ENCODE data around the gene ETDC. TPM values are rescaled to one million over a fixed set of nuclear protein-coding genes. Genes with fewer than 3 reads are reported as not detected.

The ETDC gene
- total RNA-seq, 1 experiment from 2014 or later = not detected

- in situ Hi-C loops (cut with HindIII; ENCODE audit: low pct_unique_long_range_greater_than_20kb, low sequenced_read_pairs) = no loop called here
- no peak overlapping the region for H3K27ac ChIP-seq (ENCODE audit: low read length)
- TF ChIP-seq REST (IDR thresholded peaks at IDR 0.05; ENCODE audit: insufficient read depth in 1 of 2, low read depth in 2 of 2, low read length in 1 of 2) = no peak
- TF ChIP-seq CTCF (IDR thresholded peaks at IDR 0.05) = no peak
- TF ChIP-seq TCF7L2 (IDR thresholded peaks at IDR 0.05; ENCODE audit: low read depth, low read length) = no peak
- TF ChIP-seq POLR2AphosphoS5 (IDR thresholded peaks at IDR 0.05; ENCODE audit: low read depth, low read length) = no peak
- TF ChIP-seq SIN3A (IDR thresholded peaks at IDR 0.05; ENCODE audit: borderline replicate concordance, insufficient read depth, low read depth, low read length) = no peak
- no peak overlapping the region for H3K4me3 ChIP-seq (ENCODE audit: low read depth in 2 of 2, low read length in 2 of 2)
- CTCF ChIA-PET = no interaction called here
- no peaks in the 10 kb centered on the region for H3K27me3 ChIP-seq (ENCODE audit: control insufficient read depth, insufficient read depth, low read length)
- ATAC-seq = no peak
- DNase-seq (ENCODE audit: low read depth, low spot score) = no peak
- POLR2A ChIA-PET = no interaction called here
- intact Hi-C loops (cut with micrococcal nuclease; ENCODE audit: unreplicated experiment) = no loop called here
- no peaks in the 10 kb centered on the region for H3K36me3 ChIP-seq (ENCODE audit: control insufficient read depth, insufficient read depth, low read length)
- H3K4me1 ChIP-seq (ENCODE audit: control insufficient read depth, insufficient read depth, low read length) = no peaks in the 10 kb centered on the region
- H3K9me3 ChIP-seq (ENCODE audit: control insufficient read depth, insufficient read depth, low read depth, low read length) = no peaks in the 10 kb centered on the region
- BruUV-seq (replicated peaks) = no TSS peak
These were observed 45.1 kb upstream of the ETDC start for GRCh38 chrX:135264206-135264605.

GRCh38 chrX:135273162-135273561 is 36.1 kb upstream of the ETDC start:
- no peaks in the 10 kb centered on the region for H3K9me3 ChIP-seq (ENCODE audit: control insufficient read depth, insufficient read depth, low read depth, low read length)
- BruUV-seq (replicated peaks) = no TSS peak
- ATAC-seq (no peak), DNase-seq (ENCODE audit: low read depth, low spot score) (no peak)
- TF ChIP-seq SIN3A (IDR thresholded peaks at IDR 0.05; ENCODE audit: borderline replicate concordance, insufficient read depth, low read depth, low read length) (no peak), TCF7L2 (IDR thresholded peaks at IDR 0.05; ENCODE audit: low read depth, low read length) (no peak)
- ChIA-PET POLR2A (no interaction called here), CTCF (no interaction called here)
- no peaks in the 10 kb centered on the region for H3K4me1 ChIP-seq (ENCODE audit: control insufficient read depth, insufficient read depth, low read length)
- no peaks in the 10 kb centered on the region for H3K27me3 ChIP-seq (ENCODE audit: control insufficient read depth, insufficient read depth, low read length)
- H3K4me3 ChIP-seq (ENCODE audit: low read depth in 2 of 2, low read length in 2 of 2) = no peak overlapping the region
- intact Hi-C loops (cut with micrococcal nuclease; ENCODE audit: unreplicated experiment) (no loop called here), in situ Hi-C loops (cut with HindIII; ENCODE audit: low pct_unique_long_range_greater_than_20kb, low sequenced_read_pairs) (no loop called here)
- no peaks in the 10 kb centered on the region for H3K36me3 ChIP-seq (ENCODE audit: control insufficient read depth, insufficient read depth, low read length)
- no peak overlapping the region for H3K27ac ChIP-seq (ENCODE audit: low read length)

- H3K27ac ChIP-seq (ENCODE audit: low read length) = no peak overlapping the region
- POLR2A ChIA-PET = no interaction called here
- no TSS peak for BruUV-seq (replicated peaks)
- H3K36me3 ChIP-seq (ENCODE audit: control insufficient read depth, insufficient read depth, low read length) = no peaks in the 10 kb centered on the region
- no peak for TF ChIP-seq REST (IDR thresholded peaks at IDR 0.05; ENCODE audit: insufficient read depth in 1 of 2, low read depth in 2 of 2, low read length in 1 of 2)
- TF ChIP-seq SIN3A (IDR thresholded peaks at IDR 0.05; ENCODE audit: borderline replicate concordance, insufficient read depth, low read depth, low read length) = no peak
- no peak for TF ChIP-seq CTCF (IDR thresholded peaks at IDR 0.05)
- no peak for TF ChIP-seq POLR2AphosphoS5 (IDR thresholded peaks at IDR 0.05; ENCODE audit: low read depth, low read length)
- no peak for TF ChIP-seq TCF7L2 (IDR thresholded peaks at IDR 0.05; ENCODE audit: low read depth, low read length)
- CTCF ChIA-PET = no interaction called here
- H3K9me3 ChIP-seq (ENCODE audit: control insufficient read depth, insufficient read depth, low read depth, low read length) = no peaks in the 10 kb centered on the region
- in situ Hi-C loops (cut with HindIII; ENCODE audit: low pct_unique_long_range_greater_than_20kb, low sequenced_read_pairs) (no loop called here), intact Hi-C loops (cut with micrococcal nuclease; ENCODE audit: unreplicated experiment) (loop anchor here (5.0 kb wide), 1 partner anchor 166 kb away; no protein-coding TSS in a partner anchor)
- H3K27me3 ChIP-seq (ENCODE audit: control insufficient read depth, insufficient read depth, low read length) = no peaks in the 10 kb centered on the region
- DNase-seq (ENCODE audit: low read depth, low spot score) = no peak
- no peak for ATAC-seq
- H3K4me3 ChIP-seq (ENCODE audit: low read depth in 2 of 2, low read length in 2 of 2) = no peak overlapping the region
- H3K4me1 ChIP-seq (ENCODE audit: control insufficient read depth, insufficient read depth, low read length) = no peaks in the 10 kb centered on the region
These were observed 33.3 kb upstream of the ETDC start for GRCh38 chrX:135275973-135276372.
